H9 (cell line): ENCODE results near the gene ST6GAL2. TPM values are rescaled to one million over a fixed set of nuclear protein-coding genes. Genes with fewer than 3 reads are reported as not detected.

Experiments
- DNase-seq: peaks from one replicate; pipeline ENCODE4 v3.0.0-alpha.2; 2017
- H2AFZ ChIP-seq: one replicate; pipeline ENCODE4 v1.6.1; 2013; ENCODE audit warnings: mild to moderate bottlenecking, low read length, control low read depth, moderate library complexity
- H2AK5ac ChIP-seq: 2 replicates; pipeline ENCODE4 v1.6.1; 2013; ENCODE audit warnings: low read length, control low read depth, mixed read lengths; ENCODE audit not compliant: insufficient read length
- H2BK120ac ChIP-seq: one replicate; pipeline ENCODE4 v1.6.1; 2013; ENCODE audit warnings: low read depth, mild to moderate bottlenecking, low read length, control low read depth, inconsistent platforms; ENCODE audit not compliant: poor library complexity, severe bottlenecking
- H2BK12ac ChIP-seq: 2 replicates; pipeline ENCODE4 v1.6.1; 2013; ENCODE audit warnings: low read length, control low read depth, mixed read lengths, low read depth; ENCODE audit not compliant: insufficient read length
- H2BK15ac ChIP-seq: 2 replicates; pipeline ENCODE4 v1.6.1; 2013; ENCODE audit warnings: low read depth, low read length, control low read depth
- H2BK20ac ChIP-seq: one replicate; pipeline ENCODE4 v1.6.1; 2013; ENCODE audit warnings: low read depth, mild to moderate bottlenecking, low read length, control low read depth, inconsistent platforms; ENCODE audit not compliant: poor library complexity, severe bottlenecking
- H2BK5ac ChIP-seq: 2 replicates; pipeline ENCODE4 v1.6.1; 2013; ENCODE audit warnings: low read length, control low read depth, mixed read lengths; ENCODE audit not compliant: insufficient read length
- H3K14ac ChIP-seq: 2 replicates; pipeline ENCODE4 v1.6.1; 2013; ENCODE audit warnings: low read length, control low read depth; ENCODE audit not compliant: insufficient read depth
- H3K18ac ChIP-seq: 2 replicates; pipeline ENCODE4 v1.6.1; 2013; ENCODE audit warnings: low read depth, mild to moderate bottlenecking, mixed read lengths, low read length, control low read depth; ENCODE audit not compliant: insufficient read length
- H3K23ac ChIP-seq: 2 replicates; pipeline ENCODE4 v1.6.1; 2013; ENCODE audit warnings: low read length, control low read depth, mixed read lengths, low read depth; ENCODE audit not compliant: insufficient read length
- H3K23me2 ChIP-seq: 2 replicates; pipeline ENCODE4 v1.6.1; 2013; ENCODE audit warnings: low read depth, mild to moderate bottlenecking, mixed read lengths, low read length, control low read depth; ENCODE audit not compliant: insufficient read length, poor library complexity, severe bottlenecking
- H3K27ac ChIP-seq: 2 replicates; pipeline ENCODE4 v1.5.1; 2013; ENCODE audit warnings: low read length, control low read depth, mixed read lengths, low read depth; ENCODE audit not compliant: insufficient read length
- H3K27me3 ChIP-seq: 2 replicates; pipeline ENCODE4 v1.6.1; 2013; ENCODE audit warnings: low read length, control low read depth, inconsistent platforms; ENCODE audit not compliant: insufficient read depth
- H3K4ac ChIP-seq: 2 replicates; pipeline ENCODE4 v1.6.1; 2013; ENCODE audit warnings: low read depth, mild to moderate bottlenecking, control low read depth, inconsistent platforms, low read length, moderate library complexity
- H3K4me1 ChIP-seq: 2 replicates; pipeline ENCODE4 v1.6.1; 2013; ENCODE audit warnings: low read length, control low read depth, inconsistent platforms; ENCODE audit not compliant: insufficient read depth
- H3K4me2 ChIP-seq: 2 replicates; pipeline ENCODE4 v1.6.1; 2013; ENCODE audit warnings: low read length, control low read depth, mixed read lengths; ENCODE audit not compliant: insufficient read length, insufficient read depth
- H3K56ac ChIP-seq: 2 replicates; pipeline ENCODE4 v1.6.1; 2013; ENCODE audit warnings: low read depth, mild to moderate bottlenecking, mixed read lengths, low read length, control low read depth; ENCODE audit not compliant: insufficient read length
- H3K79me1 ChIP-seq: 2 replicates; pipeline ENCODE4 v1.6.1; 2013; ENCODE audit warnings: low read depth, mild to moderate bottlenecking, moderate library complexity, low read length, control low read depth, inconsistent platforms; ENCODE audit not compliant: insufficient read depth, poor library complexity, severe bottlenecking
- H3K79me2 ChIP-seq: 2 replicates; pipeline ENCODE4 v1.6.1; 2013; ENCODE audit warnings: low read length, control low read depth, inconsistent platforms; ENCODE audit not compliant: insufficient read depth
- H3K9ac ChIP-seq: 2 replicates; pipeline ENCODE4 v1.6.1; 2013; ENCODE audit warnings: low read length, control low read depth, mixed read lengths; ENCODE audit not compliant: insufficient read length; ENCODE audit errors: extremely low read depth
- H3K9me3 ChIP-seq: one replicate; pipeline ENCODE4 v1.6.1; 2013; ENCODE audit warnings: low read depth, low read length, inconsistent platforms; ENCODE audit not compliant: control insufficient read depth
- H3T11ph ChIP-seq: one replicate; pipeline ENCODE4 v1.6.1; 2013; ENCODE audit warnings: mild to moderate bottlenecking, low read length, control low read depth, inconsistent platforms
- H4K20me1 ChIP-seq: one replicate; pipeline ENCODE4 v1.6.1; 2013; ENCODE audit not compliant: control insufficient read depth, insufficient read length, insufficient read depth
- H4K5ac ChIP-seq: 2 replicates; pipeline ENCODE4 v1.6.1; 2013; ENCODE audit warnings: low read depth, mild to moderate bottlenecking, mixed read lengths, low read length, control low read depth; ENCODE audit not compliant: insufficient read length
- H4K8ac ChIP-seq: replicated peaks from 2 replicates; pipeline ENCODE4 v1.6.1; 2013; ENCODE audit warnings: low read length, control low read depth, mixed read lengths, low read depth; ENCODE audit not compliant: insufficient read length
- H4K91ac ChIP-seq: 2 replicates; pipeline ENCODE4 v1.6.1; 2013; ENCODE audit warnings: low read depth, mild to moderate bottlenecking, moderate library complexity, mixed read lengths, low read length, control low read depth; ENCODE audit not compliant: insufficient read length
- H3K27ac Mint-ChIP-seq, 3 experiments: 2 replicates in 2 of 3; 3 replicates in 1 of 3; pipeline ENCODE4 v1.8.0; 2020 to 2021; ENCODE audit warnings: mixed read lengths in 3 of 3, mild to moderate bottlenecking in 1 of 3, moderate library complexity in 1 of 3
- H3K27me3 Mint-ChIP-seq: 2 replicates; pipeline ENCODE4 v1.8.0; 2021; ENCODE audit warnings: low read depth, mild to moderate bottlenecking, moderate library complexity, mixed read lengths
- H3K36me3 Mint-ChIP-seq, 3 experiments: 2 replicates in 2 of 3; 3 replicates in 1 of 3; pipeline ENCODE4 v1.8.0; 2020 to 2021; ENCODE audit warnings: low read depth in 3 of 3, mixed read lengths in 3 of 3; ENCODE audit not compliant: insufficient read depth in 1 of 3
- H3K4me1 Mint-ChIP-seq, 2 experiments: 2 replicates each; pipeline ENCODE4 v1.8.0; 2020; ENCODE audit warnings: mixed read lengths in 2 of 2
- H3K4me3 Mint-ChIP-seq, 2 experiments: 2 replicates in 1 of 2; 3 replicates in 1 of 2; pipeline ENCODE4 v1.8.0; 2020 to 2021; ENCODE audit warnings: mild to moderate bottlenecking in 2 of 2, mixed read lengths in 2 of 2, moderate library complexity in 1 of 2
- H3K9me3 Mint-ChIP-seq, 2 experiments: 2 replicates in 1 of 2; 3 replicates in 1 of 2; pipeline ENCODE4 v1.8.0; 2020; ENCODE audit warnings: mild to moderate bottlenecking in 2 of 2, mixed read lengths in 2 of 2, moderate library complexity in 1 of 2
- CTCF ChIP-seq: fragments of 200-600 bp; sonication (generic); conservative IDR thresholded peaks from 3 replicates; pipeline ENCODE4 v1.8.0; 2021; ENCODE audit warnings: antibody characterized with exemption, mild to moderate bottlenecking
- total RNA-seq: library from RNA; stranded (reverse); gene quantifications from 2 replicates; pipeline ENCODE4 v1.2.1, GENCODE V29; 2021

ST6GAL2 gene
- total RNA-seq, 1 experiment from 2014 or later = 7.6 TPM

- Histone ChIP-seq H2BK20ac (no peak overlapping the region), H3K9ac (no peak overlapping the region), H4K20me1 (no peaks in the 10 kb centered on the region), H3K23me2 (no peaks in the 10 kb centered on the region), H4K91ac (no peak overlapping the region), H3K23ac (no peak overlapping the region), H2BK12ac (no peak overlapping the region), H3K56ac (no peak overlapping the region), H3K4me2 (no peak overlapping the region), H2AK5ac (no peak overlapping the region), H2BK5ac (no peak overlapping the region), H2AFZ (no peak overlapping the region), H2BK120ac (no peak overlapping the region), H3K9me3 (peaks cover 4% of the 10 kb centered on the region), H3K27me3 (no peaks in the 10 kb centered on the region), H4K5ac (no peak overlapping the region), H2BK15ac (no peak overlapping the region), H3K4me1 (no peaks in the 10 kb centered on the region), H3T11ph (no peak overlapping the region), H4K8ac (no peak overlapping the region), H3K79me2 (no peaks in the 10 kb centered on the region), H3K79me1 (no peaks in the 10 kb centered on the region), H3K18ac (no peak overlapping the region), H3K14ac (no peak overlapping the region), H3K27ac (no peak overlapping the region), H3K4ac (no peak overlapping the region)
- H3K9me3 Mint-ChIP-seq = peaks cover 2 to 3% of the 10 kb centered on the region in 2 experiments; a peak in 3 of 5 replicates
- H3K27me3 Mint-ChIP-seq = no peaks in the 10 kb centered on the region
- H3K27ac Mint-ChIP-seq = no peak overlapping the region
- no peak for TF ChIP-seq CTCF
- peaks cover 4 to 6% of the 10 kb centered on the region in 2 experiments; a peak in 2 of 4 replicates for H3K4me1 Mint-ChIP-seq
- peaks cover 34 to 40% (median 38%) of the 10 kb centered on the region in 3 experiments for H3K36me3 Mint-ChIP-seq
- DNase-seq = no peak
- H3K4me3 Mint-ChIP-seq = no peak overlapping the region
These were observed 57.8 kb downstream of the ST6GAL2 start for GRCh38 chr2:106828119-106828518.
